Right atrium auricular region (tissue), 2 donors: ENCODE measurements around the gene ECPAS. TPM values are rescaled to one million over a fixed set of nuclear protein-coding genes. Genes with fewer than 3 reads are reported as not detected.
"Not testable (repeated sequence)": the region's sequence is repeated elsewhere in the genome, so short reads cannot be mapped to it uniquely, and the experiment has no call there.

Experiments used
- DNase-seq: peaks from one replicate; pipeline ENCODE4 v3.0.0-alpha.2; 2019; ENCODE audit warnings: low spot score
- H3K27ac ChIP-seq, 2 donors: fragments of 200-600 bp; sonication (generic); 1 replicate in 1 of 2; 2 replicates in 1 of 2; pipeline ENCODE4 v1.5.1; 2016 to 2019
- H3K27me3 ChIP-seq, 2 donors: fragments of 200-600 bp; sonication (generic); one replicate each; pipeline versions ENCODE4 v1.5.1 to v1.6.0; 2017 to 2019
- H3K36me3 ChIP-seq: fragments of 200-600 bp; sonication (generic); one replicate; pipeline ENCODE4 v1.5.1; 2016
- H3K4me1 ChIP-seq, 2 donors: fragments of 200-600 bp; sonication (generic); one replicate each; pipeline versions ENCODE4 v1.5.1 to v1.6.0; 2017 to 2019
- H3K4me3 ChIP-seq, 2 donors: fragments of 200-600 bp; sonication (generic); 1 replicate in 1 of 2; 2 replicates in 1 of 2; pipeline ENCODE4 v1.5.1; 2017 to 2019; ENCODE audit warnings: mild to moderate bottlenecking in 1 of 2, moderate library complexity in 1 of 2
- H3K9me3 ChIP-seq, 2 donors: fragments of 200-600 bp; sonication (generic); one replicate each; pipeline ENCODE4 v1.5.1; 2019
- CTCF ChIP-seq, 2 donors: fragments of 200-600 bp; sonication (generic); IDR thresholded peaks; one replicate each; pipeline ENCODE4 v1.5.1; 2019; ENCODE audit warnings: antibody characterized with exemption in 2 of 2
- total RNA-seq, 2 donors: library from RNA; depleted of rRNA; stranded (reverse); fragments of >200 nt; gene quantifications; one replicate each; pipeline ENCODE4 v1.1.0, GENCODE V29; 2016

Gene ECPAS
- total RNA-seq, 2 donors from 2014 or later, result 62.7 to 75.5 TPM

- Histone ChIP-seq H3K4me1 (peaks cover 0 to 55% of the 10 kb centered on the region in 2 donors), H3K27ac (no peak overlapping the region), H3K4me3 (no peak overlapping the region), H3K27me3 (no peaks in the 10 kb centered on the region), H3K36me3 (no peaks in the 10 kb centered on the region), H3K9me3 (no peaks in the 10 kb centered on the region)
- no peak for DNase-seq
- TF ChIP-seq CTCF (IDR thresholded peaks at IDR 0.05), result no peak
Observed at GRCh38 chr9:111454751-111455150, 29.4 kb downstream of the ECPAS start.

GRCh38 chr9:111451570-111451969 is 32.6 kb downstream of the ECPAS start:
- TF ChIP-seq CTCF (IDR thresholded peaks at IDR 0.05), result no peak
- no peak for DNase-seq
- H3K36me3 ChIP-seq, result peaks cover 11% of the 10 kb centered on the region
- peak overlapping the region in 1 of 2 donors; percentile 76 for H3K27ac ChIP-seq
- H3K4me3 ChIP-seq, result no peak overlapping the region
- peaks cover 0 to 31% of the 10 kb centered on the region in 2 donors for H3K4me1 ChIP-seq
- no peaks in the 10 kb centered on the region for H3K9me3 ChIP-seq
- H3K27me3 ChIP-seq, result no peaks in the 10 kb centered on the region

- Histone ChIP-seq H3K4me1 (peaks cover 0 to 25% of the 10 kb centered on the region in 2 donors), H3K36me3 (peaks cover 14% of the 10 kb centered on the region)
Observed at GRCh38 chr9:111450124-111450523, 34.1 kb downstream of the ECPAS start.

GRCh38 chr9:111449705-111450104 is 34.5 kb downstream of the ECPAS start:
- no peak for TF ChIP-seq CTCF (IDR thresholded peaks at IDR 0.05)
- H3K9me3 ChIP-seq, result no peaks in the 10 kb centered on the region
- no peaks in the 10 kb centered on the region for H3K27me3 ChIP-seq
- no peak overlapping the region for H3K4me3 ChIP-seq
- no peak for DNase-seq
- peaks cover 14% of the 10 kb centered on the region for H3K36me3 ChIP-seq
- peaks cover 0 to 25% of the 10 kb centered on the region in 2 donors for H3K4me1 ChIP-seq
- peak overlapping the region; percentile 44 to 76 for H3K27ac ChIP-seq

More at GRCh38 chr9:111450124-111450523, 34.1 kb downstream of the ECPAS start:
- TF ChIP-seq CTCF (IDR thresholded peaks at IDR 0.05), result no peak
- no peaks in the 10 kb centered on the region for H3K27me3 ChIP-seq
- H3K27ac ChIP-seq, result peak overlapping the region; percentile 44 to 76
- H3K9me3 ChIP-seq, result no peaks in the 10 kb centered on the region
- no peak overlapping the region for H3K4me3 ChIP-seq
- DNase-seq, result no peak

GRCh38 chr9:111445799-111446198 is 38.4 kb downstream of the ECPAS start:
- H3K4me3 ChIP-seq, H3K4me1 ChIP-seq, DNase-seq, H3K27me3 ChIP-seq, H3K9me3 ChIP-seq, H3K27ac ChIP-seq: not testable (repeated sequence)
- H3K36me3 ChIP-seq, result peaks cover 42% of the 10 kb centered on the region

- DNase-seq, result no peak
- Histone ChIP-seq H3K9me3 (no peaks in the 10 kb centered on the region), H3K36me3 (peaks cover 57% of the 10 kb centered on the region), H3K4me3 (no peak overlapping the region), H3K27me3 (no peaks in the 10 kb centered on the region), H3K4me1 (no peaks in the 10 kb centered on the region), H3K27ac (no peak overlapping the region)
- no peak for TF ChIP-seq CTCF (IDR thresholded peaks at IDR 0.05)
Observed at GRCh38 chr9:111443454-111443853, 40.7 kb downstream of the ECPAS start.
